ENCODE results near the gene GLRX3.

Gene GLRX3

DNA sequence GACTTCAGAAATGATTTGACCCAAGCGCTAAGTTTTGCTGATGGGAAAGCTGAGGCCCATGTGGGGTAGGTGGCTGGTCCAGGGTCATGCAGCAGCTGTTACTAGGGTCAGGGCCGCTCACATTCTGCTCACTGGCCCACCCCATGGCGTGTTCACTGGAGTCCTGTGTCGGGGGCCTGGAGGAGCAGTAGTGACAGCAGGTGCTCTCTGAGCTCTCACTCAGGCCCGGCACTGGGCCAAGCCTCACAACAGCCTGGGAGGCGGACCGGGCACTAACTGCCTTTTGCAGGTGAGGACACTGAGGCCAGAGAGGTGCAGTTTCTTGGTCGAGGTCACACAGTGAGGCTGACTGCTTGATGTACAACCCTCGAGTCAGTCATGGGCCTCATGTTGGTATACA is 82.7 kb downstream of the GLRX3 start:
- H3K79me2 ChIP-seq (ENCODE audit: insufficient read depth, low read depth), result no peaks in the 10 kb centered on the region
- TF ChIP-seq, protein P1, sequence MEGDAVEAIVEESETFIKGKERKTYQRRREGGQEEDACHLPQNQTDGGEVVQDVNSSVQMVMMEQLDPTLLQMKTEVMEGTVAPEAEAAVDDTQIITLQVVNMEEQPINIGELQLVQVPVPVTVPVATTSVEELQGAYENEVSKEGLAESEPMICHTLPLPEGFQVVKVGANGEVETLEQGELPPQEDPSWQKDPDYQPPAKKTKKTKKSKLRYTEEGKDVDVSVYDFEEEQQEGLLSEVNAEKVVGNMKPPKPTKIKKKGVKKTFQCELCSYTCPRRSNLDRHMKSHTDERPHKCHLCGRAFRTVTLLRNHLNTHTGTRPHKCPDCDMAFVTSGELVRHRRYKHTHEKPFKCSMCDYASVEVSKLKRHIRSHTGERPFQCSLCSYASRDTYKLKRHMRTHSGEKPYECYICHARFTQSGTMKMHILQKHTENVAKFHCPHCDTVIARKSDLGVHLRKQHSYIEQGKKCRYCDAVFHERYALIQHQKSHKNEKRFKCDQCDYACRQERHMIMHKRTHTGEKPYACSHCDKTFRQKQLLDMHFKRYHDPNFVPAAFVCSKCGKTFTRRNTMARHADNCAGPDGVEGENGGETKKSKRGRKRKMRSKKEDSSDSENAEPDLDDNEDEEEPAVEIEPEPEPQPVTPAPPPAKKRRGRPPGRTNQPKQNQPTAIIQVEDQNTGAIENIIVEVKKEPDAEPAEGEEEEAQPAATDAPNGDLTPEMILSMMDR (conservative IDR thresholded peaks at IDR 0.05; ENCODE audit: low read depth, low read length), result no peak

DNA sequence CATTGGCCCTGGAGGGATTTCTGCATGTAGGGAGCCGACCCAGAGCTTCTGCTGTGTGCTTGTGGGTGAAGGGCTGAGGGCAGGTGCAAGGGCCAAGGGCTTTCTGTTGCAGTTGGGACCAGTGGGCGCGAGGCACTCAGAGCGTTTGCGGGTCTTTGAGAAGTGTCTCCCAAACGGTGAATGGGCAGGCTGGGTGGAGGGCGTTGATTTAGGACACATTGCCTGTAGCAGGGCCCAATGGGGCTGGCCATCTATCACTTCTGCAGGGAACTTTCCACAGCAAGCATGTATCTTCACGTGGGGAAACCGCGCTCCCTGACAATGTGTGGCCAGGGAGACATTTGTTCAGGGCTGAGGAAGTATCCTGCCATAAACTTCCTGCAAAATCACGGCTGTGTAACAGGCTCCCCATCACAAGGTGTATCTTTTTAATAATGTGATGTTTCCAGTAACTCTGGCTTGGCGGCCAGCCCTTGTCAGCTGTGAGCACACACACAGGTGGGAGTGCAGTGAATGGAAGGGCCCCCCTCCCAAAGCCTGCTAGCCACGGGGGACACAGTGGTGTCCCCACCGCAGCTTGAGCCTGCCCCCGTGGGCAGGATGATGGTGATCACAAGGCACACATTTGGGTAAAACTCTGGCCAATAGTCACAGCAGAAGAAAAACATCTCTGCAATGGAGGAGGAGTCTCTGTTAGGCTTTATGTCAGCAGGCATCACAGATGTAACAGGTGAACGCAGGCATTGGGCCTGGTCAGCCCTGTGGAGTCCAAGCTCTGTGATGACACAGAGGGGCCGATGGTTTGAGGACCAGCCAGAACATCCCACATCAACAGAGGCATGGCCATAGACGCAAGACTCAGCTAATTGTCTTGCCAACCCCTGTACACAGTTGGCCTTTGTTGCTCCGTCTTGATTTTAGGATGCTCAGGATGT is 84.3 kb downstream of the GLRX3 start:
- Histone ChIP-seq H3K36me3 (ENCODE audit: insufficient read depth) (no peaks in the 10 kb centered on the region), H3K4me1 (ENCODE audit: low read depth, poor library complexity, severe bottlenecking) (no peaks in the 10 kb centered on the region)
- TF ChIP-seq, protein P1 (conservative IDR thresholded peaks at IDR 0.05; ENCODE audit: low read depth, low read length), result no peak

More for the DNA sequence above, 82.7 kb downstream of the GLRX3 start:
- no peaks in the 10 kb centered on the region for H3K36me3 ChIP-seq (ENCODE audit: insufficient read depth)
- no peak overlapping the region for H2AFZ ChIP-seq (ENCODE audit: low read depth)
- H3K9ac ChIP-seq, result no peak overlapping the region
- no peak overlapping the region for H3K4me2 ChIP-seq
- H3K27ac ChIP-seq, result no peak overlapping the region
- H3K4me1 ChIP-seq (ENCODE audit: low read depth, poor library complexity, severe bottlenecking), result no peaks in the 10 kb centered on the region
- H3K27me3 ChIP-seq (ENCODE audit: insufficient read depth, low read depth), result peaks cover 3% of the 10 kb centered on the region; the same call in 1 of the 2 replicates
- no peaks in the 10 kb centered on the region for H4K20me1 ChIP-seq (ENCODE audit: insufficient read depth)
- no peak overlapping the region for H3K4me3 ChIP-seq (IDR thresholded peaks at IDR 0.05; ENCODE audit: insufficient read depth, low read depth, low read length)

DNA sequence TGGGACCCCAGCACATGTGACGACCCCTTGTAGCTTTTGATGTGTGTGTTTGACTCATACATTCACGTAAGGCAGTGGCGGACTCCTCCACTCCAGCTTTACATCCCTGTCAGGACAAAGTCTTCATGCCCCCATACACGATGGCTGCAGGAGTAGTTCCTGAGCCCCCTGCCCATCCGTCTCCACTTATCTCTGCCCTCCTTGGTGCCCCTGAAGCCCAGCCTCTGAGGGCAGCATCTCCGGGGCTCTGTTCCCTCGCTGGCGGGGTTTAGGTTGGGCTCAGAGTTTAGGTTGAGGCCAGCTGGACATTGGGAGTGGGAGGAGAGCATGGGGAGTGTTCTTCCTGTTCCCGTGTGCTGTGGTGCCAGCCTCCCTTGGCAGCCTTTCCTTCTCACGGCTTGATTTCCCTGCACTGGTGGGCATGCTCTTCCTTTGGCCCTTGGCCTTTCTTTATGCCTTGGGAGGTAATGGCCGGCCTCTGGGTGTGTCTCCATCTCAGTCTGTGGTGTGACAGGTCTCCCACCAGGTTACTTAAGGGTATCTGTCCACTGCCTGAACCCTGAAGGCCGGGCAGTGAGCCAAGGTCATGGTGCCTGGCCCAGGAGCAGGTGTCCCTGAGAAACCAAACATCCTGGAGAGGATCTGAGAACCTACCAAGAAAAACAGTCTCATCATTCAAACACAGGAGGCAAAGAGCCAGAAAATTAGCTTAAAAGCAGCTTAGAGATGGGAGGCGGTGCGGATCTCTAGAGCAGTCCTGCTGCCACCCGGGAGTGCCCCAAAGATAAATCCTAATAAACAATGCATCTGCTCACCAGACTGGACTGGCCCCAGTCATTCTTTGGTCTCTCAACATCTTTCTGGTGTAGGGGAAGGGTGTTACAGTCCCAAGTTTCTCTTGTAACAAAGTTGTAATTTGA is 85.5 kb downstream of the GLRX3 start:
- Histone ChIP-seq H4K20me1 (ENCODE audit: insufficient read depth) (no peaks in the 10 kb centered on the region), H3K9ac (no peak overlapping the region), H2AFZ (ENCODE audit: low read depth) (no peak overlapping the region), H3K79me2 (ENCODE audit: insufficient read depth, low read depth) (no peaks in the 10 kb centered on the region), H3K4me3 (IDR thresholded peaks at IDR 0.05; ENCODE audit: insufficient read depth, low read depth, low read length) (no peak overlapping the region), H3K27ac (no peak overlapping the region), H3K4me1 (ENCODE audit: low read depth, poor library complexity, severe bottlenecking) (no peaks in the 10 kb centered on the region), H3K36me3 (ENCODE audit: insufficient read depth) (no peaks in the 10 kb centered on the region), H3K4me2 (no peak overlapping the region), H3K27me3 (ENCODE audit: insufficient read depth, low read depth) (peaks cover 3% of the 10 kb centered on the region; the same call in 1 of the 2 replicates)
- TF ChIP-seq, protein P1 (conservative IDR thresholded peaks at IDR 0.05; ENCODE audit: low read depth, low read length), result no peak

More for the DNA sequence above, 84.3 kb downstream of the GLRX3 start:
- H2AFZ ChIP-seq (ENCODE audit: low read depth), result no peak overlapping the region
- no peaks in the 10 kb centered on the region for H4K20me1 ChIP-seq (ENCODE audit: insufficient read depth)
- H3K27me3 ChIP-seq (ENCODE audit: insufficient read depth, low read depth), result peaks cover 3% of the 10 kb centered on the region; the same call in 1 of the 2 replicates
- no peak overlapping the region for H3K4me2 ChIP-seq
- H3K4me3 ChIP-seq (IDR thresholded peaks at IDR 0.05; ENCODE audit: insufficient read depth, low read depth, low read length), result no peak overlapping the region
- no peak overlapping the region for H3K27ac ChIP-seq
- no peaks in the 10 kb centered on the region for H3K79me2 ChIP-seq (ENCODE audit: insufficient read depth, low read depth)
- no peak overlapping the region for H3K9ac ChIP-seq

DNA sequence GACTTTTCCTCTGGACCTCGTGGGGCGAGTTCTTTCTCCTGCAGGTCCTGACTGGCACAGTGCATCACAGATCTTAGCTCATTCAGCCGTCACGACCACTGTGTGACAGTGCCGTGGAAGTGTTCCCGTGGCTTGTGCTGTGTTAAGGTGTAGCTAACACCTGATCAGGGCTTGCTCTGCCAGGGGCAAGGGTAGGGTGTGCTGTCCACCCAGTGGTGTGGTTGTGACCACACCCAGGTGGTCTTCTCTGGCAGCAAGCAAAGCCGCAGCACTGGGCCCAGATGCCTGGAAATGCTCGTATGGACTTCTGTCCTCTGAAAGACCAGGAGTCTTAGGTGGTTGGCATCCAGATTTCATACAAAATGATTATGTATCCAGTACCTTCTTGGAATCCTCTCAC is 86.2 kb downstream of the GLRX3 start:
- H3K27me3 ChIP-seq (ENCODE audit: insufficient read depth, low read depth), result peaks cover 3% of the 10 kb centered on the region; the same call in 1 of the 2 replicates
- H3K36me3 ChIP-seq (ENCODE audit: insufficient read depth), result no peaks in the 10 kb centered on the region
- no peaks in the 10 kb centered on the region for H3K79me2 ChIP-seq (ENCODE audit: insufficient read depth, low read depth)
- H2AFZ ChIP-seq (ENCODE audit: low read depth), result no peak overlapping the region
- H4K20me1 ChIP-seq (ENCODE audit: insufficient read depth), result no peaks in the 10 kb centered on the region
- TF ChIP-seq, protein P1 (conservative IDR thresholded peaks at IDR 0.05; ENCODE audit: low read depth, low read length), result no peak
- H3K27ac ChIP-seq, result no peak overlapping the region
- H3K4me1 ChIP-seq (ENCODE audit: low read depth, poor library complexity, severe bottlenecking), result no peaks in the 10 kb centered on the region
- H3K4me2 ChIP-seq, result no peak overlapping the region
- no peak overlapping the region for H3K4me3 ChIP-seq (IDR thresholded peaks at IDR 0.05; ENCODE audit: insufficient read depth, low read depth, low read length)
- H3K9ac ChIP-seq, result no peak overlapping the region
